Jurkat, Clone E6-1 (cell line): ENCODE results near the gene ADAMTS12.

Experiments
- DNase-seq: peaks from one replicate; pipeline ENCODE4 v3.0.0-alpha.2; 2011; ENCODE audit warnings: low read depth, low spot score
- H3K4me3 ChIP-seq: 2 replicates; pipeline ENCODE4 v1.5.1; 2011; ENCODE audit warnings: mild to moderate bottlenecking, low read length, control low read depth, moderate library complexity

Gene ADAMTS12

GRCh38 chr5:33824516-33825195, 67.1 kb downstream of the ADAMTS12 start:
- no peak for DNase-seq
- H3K4me3 ChIP-seq: no peak overlapping the region

GRCh38 chr5:33817301-33817700, 74.5 kb downstream of the ADAMTS12 start:
- no peak for DNase-seq
- no peak overlapping the region for H3K4me3 ChIP-seq

- DNase-seq: no peak
- no peak overlapping the region for H3K4me3 ChIP-seq
These were observed 75.0 kb downstream of the ADAMTS12 start for GRCh38 chr5:33816791-33817190.

- DNase-seq: no peak
- no peak overlapping the region for H3K4me3 ChIP-seq
These were observed 79.0 kb downstream of the ADAMTS12 start for GRCh38 chr5:33812746-33813145.

- DNase-seq: no peak
- H3K4me3 ChIP-seq: no peak overlapping the region
These were observed 81.2 kb downstream of the ADAMTS12 start for GRCh38 chr5:33810491-33811120.

GRCh38 chr5:33809936-33810335, 81.9 kb downstream of the ADAMTS12 start:
- no peak for DNase-seq
- H3K4me3 ChIP-seq: no peak overlapping the region

GRCh38 chr5:33808699-33809098, 83.1 kb downstream of the ADAMTS12 start:
- DNase-seq: peak; percentile 17
- H3K4me3 ChIP-seq: no peak overlapping the region

- no peak for DNase-seq
- H3K4me3 ChIP-seq: no peak overlapping the region
These were observed 84.0 kb downstream of the ADAMTS12 start for GRCh38 chr5:33807771-33808170.

GRCh38 chr5:33806738-33807442, 84.9 kb downstream of the ADAMTS12 start:
- H3K4me3 ChIP-seq: no peak overlapping the region
- DNase-seq: no peak

- H3K4me3 ChIP-seq: no peak overlapping the region
- no peak for DNase-seq
These were observed 90.5 kb downstream of the ADAMTS12 start for GRCh38 chr5:33801292-33801691.

GRCh38 chr5:33800241-33800950, 91.4 kb downstream of the ADAMTS12 start:
- DNase-seq: no peak
- H3K4me3 ChIP-seq: no peak overlapping the region

GRCh38 chr5:33795496-33795895, 96.3 kb downstream of the ADAMTS12 start:
- H3K4me3 ChIP-seq: no peak overlapping the region
- DNase-seq: no peak

- no peak overlapping the region for H3K4me3 ChIP-seq
- DNase-seq: no peak
These were observed 97.1 kb downstream of the ADAMTS12 start for GRCh38 chr5:33794550-33795181.

GRCh38 chr5:33793836-33794549, 97.8 kb downstream of the ADAMTS12 start:
- DNase-seq: no peak
- no peak overlapping the region for H3K4me3 ChIP-seq

GRCh38 chr5:33793276-33793675, 98.5 kb downstream of the ADAMTS12 start:
- DNase-seq: no peak
- no peak overlapping the region for H3K4me3 ChIP-seq

- no peak overlapping the region for H3K4me3 ChIP-seq
- DNase-seq: no peak
These were observed 99.2 kb downstream of the ADAMTS12 start for GRCh38 chr5:33792559-33792958.

GRCh38 chr5:33789567-33789957, 102.2 kb downstream of the ADAMTS12 start:
- no peak for DNase-seq
- H3K4me3 ChIP-seq: no peak overlapping the region

- no peak overlapping the region for H3K4me3 ChIP-seq
- no peak for DNase-seq
These were observed 102.7 kb downstream of the ADAMTS12 start for GRCh38 chr5:33788922-33789566.
